ENCODE measurements around the gene MPPED1.

Gene MPPED1

DNA sequence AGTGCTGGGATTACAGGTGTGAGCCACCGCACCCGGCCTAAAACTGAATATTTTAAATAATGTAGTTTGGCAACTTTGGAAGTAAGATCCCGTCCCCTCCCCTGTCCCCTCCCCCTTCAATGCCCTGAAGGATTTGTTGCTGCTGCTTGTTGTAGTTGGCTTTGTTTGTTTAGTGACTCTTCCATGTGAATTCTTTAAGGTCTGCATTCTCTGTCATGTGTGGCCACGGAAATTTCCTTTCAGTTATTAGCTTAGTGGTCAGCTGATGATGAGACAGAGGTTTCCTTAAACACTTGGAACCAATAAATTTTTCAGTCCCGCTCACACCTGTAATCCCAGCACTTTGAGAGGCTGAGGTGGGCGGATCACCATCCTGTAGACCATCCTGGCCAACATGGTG lies 109.9 kb downstream of the MPPED1 start:
- ATAC-seq (no peak), DNase-seq (no peak)

DNA sequence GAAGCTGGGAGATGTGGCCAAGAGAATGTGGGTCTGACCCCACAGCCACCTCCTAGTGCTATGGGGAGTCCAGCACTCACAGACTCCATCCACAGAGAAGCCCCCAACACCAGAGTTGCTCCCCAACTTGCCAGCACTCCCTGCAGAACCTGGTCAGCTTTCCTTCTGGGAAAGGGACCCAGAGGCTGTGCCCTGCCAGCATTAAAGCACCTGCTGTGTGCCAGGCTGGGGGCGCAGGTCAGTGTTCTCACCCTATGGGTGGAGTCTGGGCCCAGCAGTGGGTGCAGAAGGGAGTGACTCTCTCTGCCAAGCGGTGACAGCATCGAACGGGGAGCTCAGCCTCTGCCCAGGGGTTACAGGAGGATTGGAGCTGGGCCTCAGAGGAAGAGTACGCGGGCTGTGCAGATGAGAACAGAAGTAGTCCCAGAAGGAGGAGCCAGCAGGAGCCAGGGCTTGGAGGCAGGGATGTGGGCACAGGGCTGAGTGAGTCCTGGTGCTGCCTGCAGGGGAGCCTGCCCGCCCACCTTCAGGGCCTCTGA lies 114.4 kb downstream of the MPPED1 start:
- DNase-seq (no peak), ATAC-seq (no peak)

DNA sequence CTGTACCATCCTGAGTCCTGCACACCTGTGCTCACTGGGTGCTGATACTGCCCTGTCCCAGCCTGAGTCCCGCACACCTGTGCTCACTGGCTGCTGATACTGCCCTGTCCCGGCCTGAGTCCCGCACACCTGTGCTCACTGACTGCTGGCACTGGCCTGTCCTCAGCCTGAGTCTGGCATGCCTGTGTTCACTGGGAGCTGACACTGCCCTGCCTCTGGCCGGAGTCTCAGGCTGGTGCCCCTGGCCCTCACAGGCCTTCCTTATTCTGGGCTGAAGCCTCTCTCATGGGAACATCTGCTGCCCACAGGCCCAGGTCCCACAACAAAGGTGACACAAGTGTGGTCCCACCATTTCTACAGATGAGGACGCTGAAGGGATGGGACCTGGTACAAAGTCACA lies 115.1 kb downstream of the MPPED1 start:
- no peak for DNase-seq
- no peak for ATAC-seq

DNA sequence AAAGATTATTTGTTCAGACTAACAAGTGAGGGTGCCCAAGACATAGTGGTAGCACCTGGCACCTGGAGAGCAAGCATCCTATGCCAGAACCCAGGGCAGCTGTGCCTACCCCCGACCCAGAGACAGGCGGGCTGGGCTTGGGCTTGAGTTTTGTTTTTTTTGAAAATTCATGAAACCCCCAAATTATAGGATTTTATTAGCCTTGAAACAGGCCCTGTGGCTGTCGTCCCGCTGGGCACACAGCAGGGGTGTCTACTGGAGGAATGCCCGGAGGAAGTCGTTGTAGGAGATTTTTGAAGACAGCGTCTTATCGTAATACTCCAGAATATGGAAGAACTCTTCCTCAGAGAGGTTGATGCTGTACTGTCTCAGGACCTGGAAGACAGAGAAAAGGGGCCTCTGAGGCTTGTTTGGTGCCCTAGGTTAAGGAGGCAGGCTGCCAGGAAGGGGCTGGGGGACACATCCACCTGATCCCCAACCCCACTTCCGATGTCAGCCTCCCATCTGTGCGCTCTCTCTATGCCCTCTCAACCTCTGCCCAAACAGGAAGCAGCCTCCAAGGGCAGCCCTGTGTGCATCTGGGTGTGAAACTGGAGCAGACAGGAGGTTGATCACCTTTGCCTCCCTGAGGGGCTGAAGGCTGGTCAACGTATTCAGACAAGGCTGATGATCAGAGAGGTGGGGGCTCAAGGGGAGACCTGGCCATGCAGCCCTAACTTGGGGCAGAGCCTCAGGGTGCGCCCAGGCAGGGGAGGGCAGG lies 117.0 kb downstream of the MPPED1 start:
- ATAC-seq (no peak), DNase-seq (no peak)

DNA sequence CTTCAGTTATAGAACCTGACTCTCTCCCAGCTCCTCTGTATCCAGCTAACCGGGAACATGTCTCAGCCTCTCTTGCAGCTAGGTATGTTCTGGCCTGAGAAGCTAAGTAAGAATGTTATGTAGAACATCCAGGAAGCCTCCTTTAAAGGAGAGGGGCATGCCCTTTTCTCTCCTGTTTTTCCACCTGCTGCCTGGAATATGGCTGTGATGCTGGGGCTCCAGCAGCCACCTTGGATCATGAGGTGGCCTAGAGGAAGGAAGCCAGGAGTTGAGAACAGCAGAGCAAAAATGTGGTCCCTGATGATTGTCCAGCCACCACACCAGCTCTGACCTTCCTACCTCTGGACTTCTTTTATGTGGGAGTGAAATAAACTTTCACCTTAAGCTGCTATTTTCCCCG lies 117.6 kb downstream of the MPPED1 start:
- ATAC-seq (no peak), DNase-seq (no peak)

DNA sequence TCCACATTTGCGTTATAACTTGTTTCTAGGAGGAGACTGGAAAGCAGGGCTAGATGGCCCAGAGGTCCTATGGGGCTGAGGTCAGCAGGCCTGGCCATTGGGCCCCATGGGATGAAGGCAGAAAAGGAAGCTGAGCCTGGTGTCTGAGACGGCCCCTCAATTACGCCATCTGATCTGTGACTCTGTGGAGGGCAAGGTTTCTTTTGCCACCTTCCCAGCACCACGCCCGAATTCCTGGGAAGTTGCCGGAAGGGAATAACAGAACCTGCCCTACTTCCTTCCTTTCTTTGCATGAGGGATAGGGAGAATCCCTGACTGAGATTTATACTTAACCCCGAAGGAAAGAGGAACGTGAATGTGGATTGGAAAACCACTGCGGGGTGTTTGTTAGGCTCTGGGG lies 118.1 kb downstream of the MPPED1 start:
- ATAC-seq (no peak), DNase-seq (no peak)

DNA sequence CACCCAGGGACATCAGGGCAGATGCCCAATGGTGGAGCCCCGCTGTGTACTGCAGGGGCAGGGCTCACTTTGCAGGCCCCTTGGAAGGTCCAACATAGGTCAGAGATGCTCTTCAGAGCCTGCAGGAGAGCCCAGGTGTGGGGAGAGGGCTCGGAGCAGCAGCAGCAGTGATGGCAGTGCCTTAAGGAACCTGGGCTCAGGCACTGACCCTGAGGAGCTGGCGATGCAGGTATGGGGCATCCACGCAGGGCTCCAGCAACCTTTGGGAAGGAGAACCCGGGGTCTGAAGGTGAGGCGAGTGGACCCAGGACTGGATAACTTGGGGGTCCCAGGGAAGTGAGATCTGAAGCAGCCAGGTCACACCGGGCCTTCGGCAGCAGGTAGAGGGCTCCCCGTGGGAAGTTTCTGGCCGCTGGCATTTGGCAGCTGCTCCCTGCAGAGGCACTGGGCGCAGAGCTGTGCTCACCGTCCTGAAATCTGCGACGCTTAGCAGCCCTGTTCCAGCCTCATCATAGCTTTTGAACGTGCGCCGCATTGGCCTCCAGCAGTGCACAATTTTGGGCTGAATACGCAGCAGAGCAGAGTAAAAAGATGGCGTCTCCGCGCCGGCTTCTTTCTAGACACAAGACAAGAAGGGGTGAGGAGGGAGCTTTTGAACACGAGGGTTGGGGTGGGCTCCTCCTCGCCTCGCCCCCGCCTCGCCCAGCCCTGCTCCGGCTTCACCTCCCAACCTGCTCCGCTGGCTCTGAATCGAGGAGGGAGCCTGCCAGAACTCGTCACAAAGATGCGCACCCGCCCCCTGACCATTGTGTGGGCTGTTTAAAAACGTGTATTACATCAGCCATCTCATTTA lies 118.8 kb downstream of the MPPED1 start:
- no peak for ATAC-seq

DNA sequence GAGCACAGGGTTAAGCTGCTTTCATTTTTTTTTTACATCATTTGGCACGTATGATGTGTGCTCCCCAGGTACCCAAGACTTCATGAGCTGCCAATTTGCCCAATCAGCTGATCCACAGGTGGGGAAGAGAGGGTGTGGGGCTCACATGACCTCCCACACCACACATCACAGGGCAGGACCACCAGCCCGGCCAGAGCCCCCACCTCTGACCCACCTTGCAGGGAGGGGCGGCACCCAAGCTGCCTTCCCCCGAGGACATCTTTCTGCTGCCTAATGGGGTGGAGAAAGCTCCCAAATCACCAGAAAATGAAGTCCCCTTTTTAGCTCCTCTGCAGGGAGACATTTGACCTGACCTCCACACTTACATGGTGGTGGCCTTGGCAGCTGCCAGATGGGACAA lies 119.8 kb downstream of the MPPED1 start:
- ATAC-seq: no peak
- no peak for DNase-seq

More for the DNA sequence above, 118.8 kb downstream of the MPPED1 start:
- DNase-seq: no peak

DNA sequence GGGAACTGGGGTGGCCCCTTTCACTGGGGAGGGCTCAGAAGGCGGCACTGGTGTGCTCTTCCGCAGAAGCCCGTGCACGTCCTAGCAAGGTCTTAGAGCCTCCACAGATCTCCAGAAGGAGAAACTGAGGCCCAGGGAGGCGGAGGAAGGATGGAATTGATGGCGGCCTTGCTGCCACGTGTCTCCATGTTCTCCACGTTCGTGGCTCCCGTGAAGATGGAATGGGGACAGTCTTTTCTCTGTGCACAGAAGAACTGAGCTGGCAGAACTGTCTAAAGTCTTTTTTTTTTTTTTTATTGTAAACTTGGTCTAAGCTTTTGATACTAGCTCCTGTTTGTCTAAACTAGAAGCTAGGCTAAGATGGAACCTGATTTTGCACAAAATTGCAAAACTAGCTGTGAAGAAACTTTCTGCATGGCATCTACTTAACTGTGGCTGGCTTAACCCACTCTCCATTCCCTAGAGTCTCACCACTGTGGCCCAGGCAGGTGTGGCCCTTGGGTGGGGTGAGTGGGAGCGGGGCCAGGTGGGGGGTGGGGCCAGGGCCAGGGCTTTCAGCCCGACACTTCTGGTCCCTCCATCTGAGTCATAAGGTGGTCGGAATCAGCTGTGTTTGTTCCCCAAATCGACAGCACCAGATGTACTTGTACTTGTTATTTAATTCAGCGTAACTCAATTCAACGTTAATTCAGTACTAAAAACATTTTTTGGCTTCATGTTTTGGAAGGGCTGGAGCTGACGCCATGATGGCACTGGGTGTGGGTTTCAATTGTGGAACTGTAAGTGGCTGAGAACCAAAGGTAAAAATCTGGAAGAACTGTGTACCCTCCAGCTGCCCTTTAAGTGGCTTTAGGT lies 120.7 kb downstream of the MPPED1 start:
- ATAC-seq (no peak), DNase-seq (no peak)

DNA sequence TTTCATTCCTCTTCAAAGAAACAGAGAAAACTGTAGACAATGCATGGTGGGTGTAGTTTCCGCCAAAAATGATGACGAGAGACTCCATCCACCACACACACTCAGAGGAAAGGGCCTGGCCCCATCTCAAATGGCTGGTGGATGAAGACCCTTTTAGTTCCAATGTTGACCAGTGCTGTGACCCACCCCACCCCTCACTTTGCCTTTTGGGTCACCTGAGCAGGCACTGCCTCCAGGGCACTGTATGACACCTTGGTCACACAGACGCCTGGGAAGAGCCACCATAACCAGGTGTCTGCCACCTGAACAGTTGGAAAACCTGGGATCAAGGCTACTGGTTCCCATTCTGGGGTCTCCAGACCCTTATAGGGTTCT lies 121.3 kb downstream of the MPPED1 start:
- no peak for DNase-seq
- no peak for ATAC-seq

DNA sequence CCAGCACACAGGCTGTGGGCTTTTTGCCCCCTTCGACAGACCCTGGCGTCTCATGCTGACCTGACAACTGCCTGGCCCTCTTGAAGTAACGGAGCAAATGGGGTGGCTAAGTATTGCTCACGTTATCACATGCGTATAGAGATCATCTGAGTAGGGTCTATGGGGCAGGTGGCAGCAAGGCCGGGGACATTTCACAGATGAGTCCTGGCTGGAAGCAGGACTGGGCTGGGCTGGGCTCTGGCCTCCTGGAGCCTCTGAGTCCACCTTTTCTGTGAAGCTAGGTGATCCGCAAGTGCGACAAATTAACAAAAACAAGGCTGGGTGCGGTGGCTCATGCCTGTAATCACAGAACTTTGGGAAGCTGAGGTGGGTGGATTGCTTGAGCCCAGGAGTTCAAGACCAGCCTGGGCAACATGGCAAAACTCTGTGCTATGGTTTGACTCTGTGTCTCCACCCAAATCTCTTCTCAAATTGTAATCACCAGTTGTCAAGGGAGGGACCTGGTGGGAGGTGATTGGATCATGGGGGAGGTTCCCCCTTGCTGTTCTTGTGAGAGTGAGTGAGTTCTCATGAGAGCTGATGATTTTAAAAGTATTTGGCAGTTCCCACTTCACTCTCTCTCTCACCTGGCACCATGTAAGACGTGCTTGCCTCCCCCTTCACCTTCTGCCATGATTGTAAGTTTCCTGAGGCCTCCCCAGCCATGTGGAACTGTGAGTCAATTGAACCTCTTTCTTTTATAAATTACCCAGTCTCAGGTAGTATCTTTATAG lies 122.0 kb downstream of the MPPED1 start:
- DNase-seq: no peak
- no peak for ATAC-seq

DNA sequence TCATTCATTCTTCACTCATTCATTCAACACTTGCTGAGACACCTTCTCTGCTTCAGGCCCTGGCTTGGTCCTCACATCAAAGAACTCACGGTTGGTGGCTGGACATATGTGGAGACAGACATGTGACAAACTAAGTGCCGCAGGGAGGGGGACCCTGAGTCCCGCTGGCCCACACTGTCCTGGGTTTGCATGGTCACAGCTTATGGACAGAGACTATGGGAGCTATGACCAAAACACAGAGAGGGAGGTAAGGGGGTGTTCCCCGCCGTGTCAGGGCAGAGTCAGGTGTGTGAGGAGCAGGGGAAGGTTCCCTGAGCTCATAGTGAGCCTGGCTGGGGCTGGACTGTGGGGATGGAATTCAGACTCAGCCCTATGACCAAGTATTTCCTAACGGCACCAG lies 123.1 kb downstream of the MPPED1 start:
- ATAC-seq (no peak), DNase-seq (no peak)

DNA sequence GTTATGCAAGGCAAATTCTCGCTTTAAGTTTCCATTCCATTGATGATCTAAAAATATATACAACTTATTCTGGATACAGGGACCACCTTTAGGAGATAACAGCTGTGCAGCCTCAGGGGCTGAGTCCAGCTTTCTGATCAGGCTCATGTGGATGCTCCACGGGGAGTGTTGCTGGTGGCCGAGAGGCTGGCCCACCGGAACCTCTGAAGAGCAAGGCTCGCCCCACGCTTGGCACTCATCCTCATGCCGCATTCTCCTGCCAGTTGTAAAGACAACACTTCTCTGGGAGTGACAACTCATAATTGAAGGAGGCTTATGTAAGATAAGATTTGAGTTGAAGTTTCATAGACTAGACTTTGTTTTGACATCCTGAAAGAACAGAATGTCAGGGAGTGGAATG lies 123.5 kb downstream of the MPPED1 start:
- ATAC-seq: no peak
- no peak for DNase-seq

DNA sequence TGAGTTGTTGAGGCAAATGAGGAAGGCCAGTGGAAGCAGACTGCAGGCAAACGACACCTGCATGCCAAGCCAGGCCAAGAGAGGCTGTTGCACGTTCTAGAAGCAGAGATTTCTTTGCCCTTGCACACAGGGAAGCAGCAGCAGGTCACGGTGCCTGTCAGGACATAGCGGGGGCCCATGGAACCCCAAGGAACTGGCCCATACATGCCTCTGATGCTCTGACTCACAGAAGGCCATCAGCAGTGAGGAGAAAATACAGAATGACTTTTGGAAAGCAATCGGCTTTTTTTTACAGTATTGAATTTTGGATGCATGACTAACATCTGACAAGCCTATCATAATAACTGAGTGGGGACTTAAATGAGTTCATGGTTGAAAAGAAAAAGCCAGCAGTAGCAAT lies 123.9 kb downstream of the MPPED1 start:
- ATAC-seq (no peak), DNase-seq (no peak)

DNA sequence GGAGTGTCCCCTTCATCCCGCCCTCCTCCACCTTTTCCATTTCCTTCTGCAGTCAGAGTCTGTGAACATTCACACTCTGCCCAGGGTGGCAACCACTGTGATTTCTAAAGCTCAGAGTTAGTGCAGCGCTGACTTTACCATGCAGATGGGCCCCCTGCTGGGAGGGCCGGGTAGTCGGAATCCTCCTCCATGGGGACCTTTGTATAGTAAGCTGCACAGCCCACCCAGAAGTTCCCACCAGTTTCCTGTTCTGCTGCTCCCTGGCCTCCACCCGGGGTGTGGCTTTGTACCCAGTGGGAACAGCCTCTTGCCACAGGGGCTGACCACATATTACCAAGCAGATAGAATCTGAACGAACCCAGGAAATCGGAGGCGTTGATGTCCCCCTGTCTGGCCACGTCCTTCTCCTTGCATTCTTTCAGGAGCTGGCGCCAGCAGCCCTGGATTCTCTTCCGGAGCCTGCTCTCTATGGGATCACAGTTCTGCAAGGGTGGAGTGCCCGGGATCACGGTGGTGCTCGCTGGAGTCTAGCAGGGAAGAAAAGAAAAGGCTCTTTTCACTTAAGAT lies 125.3 kb downstream of the MPPED1 start:
- DNase-seq (no peak), ATAC-seq (no peak)

DNA sequence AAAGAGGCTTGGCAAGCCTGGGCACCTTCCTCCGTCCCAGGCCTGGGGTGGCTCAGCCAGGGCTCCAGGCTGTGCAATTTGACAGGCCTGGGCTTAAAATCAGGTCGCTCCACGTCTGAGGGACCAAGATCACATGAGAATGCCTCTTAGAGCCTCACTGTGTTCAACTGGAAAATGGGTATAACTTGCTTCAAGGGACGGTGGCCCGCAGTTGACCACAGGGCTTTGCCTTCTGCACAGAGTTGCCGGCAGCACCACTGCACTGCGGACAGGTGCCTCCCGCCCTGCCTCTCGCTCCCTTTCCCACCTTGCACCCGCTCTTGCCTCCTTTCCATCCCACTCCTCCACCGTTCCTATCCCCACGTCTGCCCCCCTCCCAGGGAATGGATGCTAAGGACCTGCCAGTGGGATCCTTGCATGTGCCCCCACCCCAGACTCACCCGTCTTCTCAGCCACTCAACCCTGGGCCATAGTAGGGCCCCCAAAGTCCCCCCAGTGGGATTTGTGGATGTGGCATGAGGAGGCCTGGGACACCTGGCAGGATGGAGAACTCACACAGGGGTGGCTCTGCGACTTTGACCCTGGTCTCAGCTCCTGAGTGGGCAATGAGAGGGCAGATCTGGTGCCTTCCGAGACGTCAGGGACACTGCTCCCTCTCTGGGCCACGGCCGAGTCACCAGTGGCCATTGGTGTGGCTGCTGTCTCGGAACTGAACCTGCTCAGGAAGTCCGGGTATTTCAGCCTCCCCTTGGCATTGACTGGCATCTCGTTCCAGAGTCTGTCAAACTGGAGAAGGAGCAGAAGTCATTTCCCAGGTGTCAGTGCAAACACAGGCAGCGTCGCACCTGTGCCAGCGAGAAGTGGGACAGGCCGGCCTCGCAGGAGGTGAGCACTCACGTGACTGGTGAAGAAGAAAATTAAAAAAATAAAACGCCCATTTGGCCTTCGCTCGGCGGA lies 128.0 kb downstream of the MPPED1 start:
- no peak for DNase-seq
- ATAC-seq: no peak

DNA sequence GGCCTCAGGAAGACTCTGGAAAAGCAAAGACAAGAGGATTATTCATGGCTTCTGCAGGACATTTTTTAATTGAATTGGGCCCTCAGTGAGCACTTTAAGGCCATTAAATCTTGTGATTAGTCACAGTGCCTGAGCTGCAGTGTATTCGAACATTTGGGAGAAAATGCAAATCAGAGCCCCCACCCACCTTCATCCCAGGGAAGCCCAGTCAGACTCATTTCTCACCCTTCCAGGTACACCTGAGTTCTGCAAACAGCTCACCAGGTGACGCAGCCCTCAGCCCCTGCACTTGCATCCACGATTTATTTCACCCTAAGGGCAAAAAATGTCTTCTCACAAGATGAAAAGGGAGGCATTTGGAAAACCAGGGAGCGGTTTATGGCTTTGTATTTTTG lies 128.7 kb downstream of the MPPED1 start:
- no peak for DNase-seq
- ATAC-seq: no peak

DNA sequence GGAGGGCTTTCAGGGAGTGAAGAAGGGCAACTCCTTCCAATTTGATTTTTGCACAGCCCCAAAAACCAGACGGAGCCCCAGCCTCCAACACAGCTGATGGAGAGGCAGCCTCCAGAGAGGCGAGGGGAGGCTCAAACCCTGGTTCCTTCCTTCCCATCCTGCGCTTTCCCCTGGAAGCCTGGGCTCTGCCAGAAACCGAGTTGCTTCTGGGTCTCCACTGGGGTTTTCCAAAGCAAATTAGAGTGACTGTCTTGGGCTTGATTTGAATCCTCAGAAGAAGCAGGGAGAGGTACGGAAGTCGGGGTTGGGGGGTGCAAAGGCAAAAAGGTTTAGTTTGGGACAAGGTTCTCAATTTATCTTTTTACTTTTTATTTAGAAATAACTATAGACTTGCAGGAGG lies 129.2 kb downstream of the MPPED1 start:
- no peak for ATAC-seq

DNA sequence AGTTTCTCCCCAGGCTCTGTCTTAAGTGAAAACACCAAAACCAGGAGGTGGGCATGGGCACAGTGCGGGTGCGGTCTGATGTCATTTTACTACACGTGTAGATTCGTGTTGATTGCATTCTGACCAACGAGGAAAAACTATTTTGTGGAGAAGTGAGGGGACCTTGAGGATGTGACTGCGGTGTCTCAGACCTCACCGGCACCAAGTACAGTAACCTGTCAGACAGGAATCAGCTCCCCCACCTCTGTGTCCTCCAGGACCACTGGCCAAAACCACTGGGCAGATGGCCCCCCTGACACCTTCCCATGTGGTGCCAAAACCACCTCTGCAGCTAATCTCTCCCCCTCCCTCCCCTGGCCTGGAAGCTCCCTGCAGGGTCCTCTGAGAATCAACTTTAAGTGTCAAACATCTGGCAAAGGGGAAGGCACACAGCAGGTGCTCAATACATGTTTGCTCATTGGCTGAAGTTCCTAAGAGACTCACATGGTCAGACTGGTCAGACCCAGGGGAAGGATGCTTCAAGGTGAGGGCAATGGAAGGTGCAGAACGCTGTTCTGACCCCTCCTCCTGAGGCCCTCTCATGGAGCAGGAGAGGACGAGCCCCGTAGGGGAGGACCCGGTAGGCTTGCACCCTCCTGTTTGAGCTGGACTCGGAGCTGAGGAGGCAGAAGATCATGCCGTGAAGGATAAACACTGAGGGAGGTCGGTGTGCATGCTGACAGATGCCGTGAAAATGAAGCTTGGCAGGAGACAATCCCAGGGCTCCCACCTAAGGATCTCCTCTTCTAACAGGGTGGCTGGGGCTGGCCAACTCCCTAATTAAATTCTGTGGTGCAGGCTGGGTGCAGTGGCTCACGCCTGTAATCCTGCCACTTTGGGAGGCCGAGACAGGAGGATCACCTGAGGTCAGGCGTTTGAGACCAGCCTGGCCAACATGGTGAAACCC lies 129.9 kb downstream of the MPPED1 start:
- no peak for DNase-seq
- no peak for ATAC-seq

More for the DNA sequence above, 129.2 kb downstream of the MPPED1 start:
- no peak for DNase-seq

Data from stimulated activated naive CD8-positive, alpha-beta T cell treated with anti-CD3 and anti-CD28 coated beads, Interleukin-15, Interleukin-2, amounts not matched to agents 100 U/mL and 50 U/mL, for 24 hours (primary cell).